MCF 10A (cell line): ENCODE results near the gene UBE2C. TPM values are rescaled to one million over a fixed set of nuclear protein-coding genes. Genes with fewer than 3 reads are reported as not detected.

Source experiments
- BruUV-seq: library from RNA; stranded (reverse); fragments of 400-500 nt; replicated peaks from 2 replicates; lab custom pipeline; 2021; lab: Mats Ljungman, UMichigan
- CTCF ChIA-PET: fragments of 300-600 bp; sonication (Branson Sonifier 250); formaldehyde crosslinking; extraction: SDS; loops from one replicate; lab custom pipeline; 2021; ENCODE audit warnings: antibody characterized with exemption, inconsistent platforms; lab: Yijun Ruan, JAX
- POLR2A ChIA-PET: fragments of 300-600, 350-650 bp; sonication (Branson Sonifier 250); formaldehyde crosslinking; extraction: SDS; loops from one replicate; lab custom pipeline; 2020; ENCODE audit warnings: antibody characterized with exemption, inconsistent platforms; lab: Yijun Ruan, JAX
- DNase-seq: peaks from one replicate; pipeline ENCODE4 v3.0.0-alpha.2; 2018; ENCODE audit not compliant: unreplicated experiment
- H3K27ac Mint-ChIP-seq: one replicate; pipeline ENCODE4 v1.8.0; 2022; ENCODE audit warnings: mild to moderate bottlenecking, low read depth, mixed read lengths; ENCODE audit not compliant: unreplicated experiment
- H3K27me3 Mint-ChIP-seq: one replicate; pipeline ENCODE4 v1.8.0; 2022; ENCODE audit warnings: mixed read lengths; ENCODE audit not compliant: insufficient read depth, unreplicated experiment
- H3K36me3 Mint-ChIP-seq: one replicate; pipeline ENCODE4 v1.8.0; 2022; ENCODE audit warnings: mild to moderate bottlenecking, moderate library complexity, mixed read lengths; ENCODE audit not compliant: insufficient read depth, unreplicated experiment
- H3K4me1 Mint-ChIP-seq: one replicate; pipeline ENCODE4 v1.8.0; 2022; ENCODE audit warnings: mixed read lengths; ENCODE audit not compliant: insufficient read depth, unreplicated experiment
- H3K4me3 Mint-ChIP-seq: one replicate; pipeline ENCODE4 v1.8.0; 2022; ENCODE audit warnings: mild to moderate bottlenecking, moderate library complexity, mixed read lengths; ENCODE audit not compliant: unreplicated experiment
- H3K9me3 Mint-ChIP-seq: one replicate; pipeline ENCODE4 v1.8.0; 2022; ENCODE audit warnings: mixed read lengths; ENCODE audit not compliant: unreplicated experiment
- CTCF ChIP-seq: fragments of 200-600 bp; IDR thresholded peaks from one replicate; pipeline ENCODE4 v1.8.0; 2022; ENCODE audit warnings: antibody characterized with exemption, mild to moderate bottlenecking; ENCODE audit not compliant: unreplicated experiment
- intact Hi-C: fragments of 100-400 bp; cut with micrococcal nuclease; formaldehyde crosslinking; loops from 2 replicates; pipeline ENCODE4 v1.14.1; 2022
- total RNA-seq: library from RNA; stranded (reverse); gene quantifications from 2 replicates; pipeline ENCODE4 v1.2.3, GENCODE V29; 2022

The UBE2C gene
- total RNA-seq, 1 experiment from 2014 or later = 107 TPM

- intact Hi-C loops = no loop called here
- no TSS peak for BruUV-seq
- Mint-ChIP-seq H3K4me1 (peaks cover 5% of the 10 kb centered on the region), H3K27ac (peak overlapping the region; percentile 22), H3K36me3 (no peaks in the 10 kb centered on the region), H3K27me3 (peaks cover 10% of the 10 kb centered on the region), H3K4me3 (no peak overlapping the region), H3K9me3 (no peaks in the 10 kb centered on the region)
- no peak for TF ChIP-seq CTCF
- ChIA-PET POLR2A (interaction anchor here (0.6 to 1.5 kb wide), 3 partner anchors 10 to 43 kb away, joined by 3 to 6 read pairs (median 4); partner anchors contain the start of gene SNX21), CTCF (interaction anchor here (0.7 to 1.0 kb wide), 3 partner anchors 11 to 119 kb away, joined by 3 read pairs; no protein-coding TSS in a partner anchor)
- no peak for DNase-seq
Observed at GRCh38 chr20:45823949-45824835, 11.7 kb downstream of the UBE2C start.

GRCh38 chr20:45826381-45827019 is 14.1 kb downstream of the UBE2C start:
- Mint-ChIP-seq H3K27me3 (peaks cover under 1% of the 10 kb centered on the region), H3K36me3 (no peaks in the 10 kb centered on the region), H3K9me3 (no peaks in the 10 kb centered on the region), H3K4me1 (peaks cover 5% of the 10 kb centered on the region), H3K4me3 (no peak overlapping the region), H3K27ac (no peak overlapping the region)
- ChIA-PET CTCF (interaction anchor here (0.5 to 1.7 kb wide), 2 partner anchors 27 to 190 kb away, joined by 3 to 12 read pairs; no protein-coding TSS in a partner anchor), POLR2A (interaction anchor here (0.7 to 1.3 kb wide), 4 partner anchors 9 to 47 kb away, joined by 3 to 5 read pairs (median 3); partner anchors contain the start of gene UBE2C)
- DNase-seq = no peak
- intact Hi-C loops = no loop called here
- TF ChIP-seq CTCF = no peak
- no TSS peak for BruUV-seq

GRCh38 chr20:45827030-45827652 is 14.7 kb downstream of the UBE2C start, which contains the start of gene TNNC2:
Gene TNNC2 (minus strand): TSS chr20:45827312. CDS start chr20:45827248, 64 bp downstream.
- no peaks in the 10 kb centered on the region for H3K36me3 Mint-ChIP-seq
- no peak within 1 kb of the TSS for H3K4me3 Mint-ChIP-seq
- ChIA-PET CTCF (interaction anchor here (1.7 kb wide), 1 partner anchor 28 kb away, joined by 12 read pairs; no protein-coding TSS in a partner anchor), POLR2A (interaction anchor here (0.7 to 1.3 kb wide), 4 partner anchors 10 to 108 kb away, joined by 3 to 5 read pairs (median 3); partner anchors contain the start of genes PCIF1 and UBE2C)
- intact Hi-C loops = no loop called here
- no peak within 1 kb of the TSS for H3K27ac Mint-ChIP-seq
- no TSS peak for BruUV-seq
- no peak for TF ChIP-seq CTCF
- H3K27me3 Mint-ChIP-seq = no peaks in the 10 kb centered on the region
- no peaks in the 10 kb centered on the region for H3K9me3 Mint-ChIP-seq
- H3K4me1 Mint-ChIP-seq = peaks cover 5% of the 10 kb centered on the region
- no peak for DNase-seq
